GM12892 (cell line): Measurements from ENCODE around the gene CFAP46.
"Not testable (repeated sequence)": the region's sequence is repeated elsewhere in the genome, so short reads cannot be mapped to it uniquely, and the experiment has no call there.

Source experiments
- POLR2A ChIP-seq: IDR thresholded peaks from 2 replicates; pipeline ENCODE4 v1.6.1; 2011; ENCODE audit warnings: low read depth, low read length, control low read depth
- POLR2AphosphoS5 ChIP-seq: IDR thresholded peaks from 2 replicates; pipeline ENCODE4 v1.6.1; 2011; ENCODE audit warnings: low read depth, low read length, control low read depth
- TAF1 ChIP-seq: IDR thresholded peaks from 2 replicates; pipeline ENCODE4 v1.6.1; 2011; ENCODE audit warnings: low read depth, mild to moderate bottlenecking, control low read depth, low read length, borderline replicate concordance

- TF ChIP-seq POLR2AphosphoS5, POLR2A, TAF1: not testable (repeated sequence)
These were observed 116.4 kb downstream of the CFAP46 start for GRCh38 chr10:132825783-132826523.
